Natural killer cell treated with Interleukin-12 subunit alpha and Interleukin-12 subunit beta and Interleukin-15 and Interleukin-18, amount 100 ng/mL, for 72 hours (primary cell): ENCODE results near the gene KISS1. TPM values are rescaled to one million over a fixed set of nuclear protein-coding genes. Genes with fewer than 3 reads are reported as not detected.
"Not testable (repeated sequence)": the region's sequence is repeated elsewhere in the genome, so short reads cannot be mapped to it uniquely, and the experiment has no call there.

Experiments used
- ATAC-seq, 2 donors: fragments of 150-1000 bp; cut with Tn5 transposase in 1 of 2; sonication (Bioruptor Pico), chemical (Tn5 transposase) in 1 of 2; 2 replicates each; pipeline ENCODE4 v1.10.0; 2021
- DNase-seq: peaks from one replicate; pipeline ENCODE4 v3.0.0; 2022; ENCODE audit warnings: low spot score
- H3K27ac Mint-ChIP-seq, 2 donors: 1 replicate in 1 of 2; 2 replicates in 1 of 2; pipeline ENCODE4 v1.8.0; 2022; ENCODE audit warnings: mixed read lengths in 2 of 2, mild to moderate bottlenecking in 1 of 2, moderate library complexity in 1 of 2
- H3K27me3 Mint-ChIP-seq, 2 donors: 1 replicate in 1 of 2; 2 replicates in 1 of 2; pipeline ENCODE4 v1.8.0; 2022; ENCODE audit warnings: mixed read lengths in 2 of 2
- H3K36me3 Mint-ChIP-seq: one replicate; pipeline ENCODE4 v1.8.0; 2022; ENCODE audit warnings: mixed read lengths
- H3K4me1 Mint-ChIP-seq, 2 donors: 1 replicate in 1 of 2; 2 replicates in 1 of 2; pipeline ENCODE4 v1.8.0; 2022; ENCODE audit warnings: low read depth in 2 of 2, mixed read lengths in 2 of 2, mild to moderate bottlenecking in 1 of 2
- H3K4me3 Mint-ChIP-seq: one replicate; pipeline ENCODE4 v1.8.0; 2022; ENCODE audit warnings: mixed read lengths
- H3K9me3 Mint-ChIP-seq: 2 replicates; pipeline ENCODE4 v1.8.0; 2022; ENCODE audit warnings: mixed read lengths
- total RNA-seq, 2 donors: library from RNA; stranded (reverse); gene quantifications; one replicate each; pipeline ENCODE4 v1.2.3, GENCODE V29; 2022

The KISS1 gene
- total RNA-seq = not detected

- H3K9me3 Mint-ChIP-seq = no peaks in the 10 kb centered on the region
- DNase-seq = no peak
- H3K4me1 Mint-ChIP-seq = peaks cover 6% of the 10 kb centered on the region in 2 donors
- no peak within 1 kb of the TSS for H3K27ac Mint-ChIP-seq
- no peaks in the 10 kb centered on the region for H3K36me3 Mint-ChIP-seq
- H3K4me3 Mint-ChIP-seq = no peak within 1 kb of the TSS
- peaks cover 11 to 14% of the 10 kb centered on the region in 2 donors for H3K27me3 Mint-ChIP-seq
- ATAC-seq = no peak
Measured at GRCh38 chr1:204196068-204196795, at the start of gene KISS1. KISS1 (minus strand) TSS chr1:204196491; CDS start chr1:204192876, 3,615 bp downstream.

DNA sequence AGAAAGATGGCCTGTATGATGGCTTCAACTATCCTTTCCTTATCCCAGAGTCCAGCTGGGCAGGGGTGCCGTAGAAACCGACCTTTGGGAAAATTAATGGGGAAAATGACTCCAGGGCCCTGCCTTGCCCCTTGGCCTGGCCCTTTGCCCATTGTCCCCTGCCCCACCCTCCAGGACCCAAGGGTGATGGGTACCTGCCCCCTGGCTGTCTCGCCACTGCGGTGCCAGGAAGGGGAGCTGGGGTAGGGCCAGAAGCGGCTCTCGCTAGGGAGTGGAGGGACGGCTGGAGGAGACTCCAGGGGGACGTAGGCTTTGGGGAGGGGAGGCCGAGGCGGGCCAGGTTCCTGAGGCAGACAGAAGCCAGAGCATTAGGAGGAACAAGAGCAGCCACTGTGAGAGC, 46.6 kb upstream of the KISS1 start:
- no peaks in the 10 kb centered on the region for H3K9me3 Mint-ChIP-seq
- H3K27ac Mint-ChIP-seq = no peak overlapping the region
- no peaks in the 10 kb centered on the region for H3K36me3 Mint-ChIP-seq
- H3K4me3 Mint-ChIP-seq = no peak overlapping the region
- no peak for DNase-seq
- peaks cover 0 to 5% of the 10 kb centered on the region in 2 donors for H3K27me3 Mint-ChIP-seq
- peak in 1 of 2 donors; percentile 20 for ATAC-seq
- no peaks in the 10 kb centered on the region for H3K4me1 Mint-ChIP-seq

DNA sequence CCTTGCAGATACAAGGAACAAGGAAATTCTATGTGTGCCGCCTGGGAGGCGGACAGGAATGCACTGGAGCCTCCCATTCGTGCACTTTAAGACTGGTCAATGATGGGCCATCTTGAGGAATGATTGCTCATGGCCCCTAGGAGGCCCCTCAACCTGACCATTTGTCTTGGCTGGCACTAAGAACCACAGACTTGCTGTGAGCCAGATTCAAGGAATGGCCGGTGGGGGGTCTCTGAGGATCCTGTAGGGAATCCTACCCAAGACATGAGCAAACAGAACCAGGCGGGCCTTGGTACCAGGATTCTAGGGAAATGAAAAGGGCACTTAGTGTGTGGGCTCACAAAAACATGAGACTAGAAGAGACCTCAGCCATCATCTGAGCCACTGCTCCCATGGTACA, 45.6 kb upstream of the KISS1 start:
- ATAC-seq (no peak), DNase-seq (no peak)
- Mint-ChIP-seq H3K36me3 (no peaks in the 10 kb centered on the region), H3K27ac (no peak overlapping the region), H3K4me1 (no peaks in the 10 kb centered on the region), H3K27me3 (peaks cover 0 to 5% of the 10 kb centered on the region in 2 donors), H3K4me3 (no peak overlapping the region), H3K9me3 (no peaks in the 10 kb centered on the region)

DNA sequence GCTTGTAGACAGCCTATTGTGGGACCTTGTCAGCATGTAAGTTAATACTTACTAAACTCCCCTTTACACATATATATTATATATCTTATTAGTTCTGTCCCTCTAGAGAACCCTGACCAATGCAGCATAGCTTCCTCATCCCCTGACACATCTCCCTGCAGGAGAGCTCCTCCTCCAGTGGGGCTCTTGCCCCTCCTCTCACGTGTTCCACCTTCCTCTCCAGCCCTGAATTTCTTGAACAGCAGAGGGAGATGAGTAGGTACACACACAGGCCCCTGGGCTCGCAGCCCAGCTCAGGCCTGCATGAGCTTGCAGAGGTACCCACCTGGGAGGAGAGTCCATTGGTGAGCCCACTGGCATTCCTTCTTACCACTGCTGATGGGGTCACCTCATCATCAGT, 44.8 kb upstream of the KISS1 start:
- Mint-ChIP-seq H3K36me3 (no peaks in the 10 kb centered on the region), H3K9me3 (no peaks in the 10 kb centered on the region), H3K4me1 (no peaks in the 10 kb centered on the region), H3K27me3 (peaks cover 3 to 8% of the 10 kb centered on the region in 2 donors), H3K4me3 (no peak overlapping the region), H3K27ac (no peak overlapping the region)
- no peak for DNase-seq
- ATAC-seq = no peak

DNA sequence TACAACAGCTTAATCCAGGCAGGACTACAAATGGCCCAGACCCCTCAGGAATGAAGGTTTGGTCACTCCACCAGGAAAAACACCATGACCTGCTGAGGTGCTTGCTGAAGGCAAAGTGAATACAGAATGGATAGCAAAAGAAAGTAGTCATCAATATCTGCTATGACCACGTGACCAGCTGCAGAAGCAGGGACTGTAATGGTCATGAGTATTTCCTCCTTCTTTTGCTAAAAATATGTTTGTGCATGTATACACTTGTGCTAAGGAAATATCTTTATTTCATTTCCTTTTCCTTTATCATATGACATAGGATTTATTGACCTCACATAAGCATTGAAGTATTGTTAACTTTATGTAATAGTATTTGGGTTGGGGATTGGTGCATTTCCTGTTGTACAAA, 43.9 kb upstream of the KISS1 start:
- Mint-ChIP-seq H3K4me3 (no peak overlapping the region), H3K27ac (no peak overlapping the region), H3K27me3 (peaks cover 6 to 11% of the 10 kb centered on the region in 2 donors), H3K9me3 (no peaks in the 10 kb centered on the region), H3K36me3 (no peaks in the 10 kb centered on the region), H3K4me1 (no peaks in the 10 kb centered on the region)
- DNase-seq (no peak), ATAC-seq (no peak)

- not testable (repeated sequence) for ATAC-seq, DNase-seq, H3K4me3 Mint-ChIP-seq, H3K27ac Mint-ChIP-seq, H3K4me1 Mint-ChIP-seq, H3K9me3 Mint-ChIP-seq, H3K36me3 Mint-ChIP-seq
- H3K27me3 Mint-ChIP-seq = peaks cover 6 to 11% of the 10 kb centered on the region in 2 donors
Measured at GRCh38 chr1:204239401-204239800, 43.1 kb upstream of the KISS1 start.

GRCh38 chr1:204238520-204238919, 42.2 kb upstream of the KISS1 start:
- DNase-seq, H3K4me1 Mint-ChIP-seq, H3K36me3 Mint-ChIP-seq, H3K27ac Mint-ChIP-seq, ATAC-seq, H3K9me3 Mint-ChIP-seq, H3K4me3 Mint-ChIP-seq: not testable (repeated sequence)
- H3K27me3 Mint-ChIP-seq = peaks cover 6 to 11% of the 10 kb centered on the region in 2 donors

GRCh38 chr1:204237515-204237914, 41.2 kb upstream of the KISS1 start:
- H3K4me1 Mint-ChIP-seq, H3K9me3 Mint-ChIP-seq, DNase-seq, H3K27ac Mint-ChIP-seq, H3K4me3 Mint-ChIP-seq, H3K36me3 Mint-ChIP-seq, ATAC-seq: not testable (repeated sequence)
- H3K27me3 Mint-ChIP-seq = peaks cover 6 to 11% of the 10 kb centered on the region in 2 donors

DNA sequence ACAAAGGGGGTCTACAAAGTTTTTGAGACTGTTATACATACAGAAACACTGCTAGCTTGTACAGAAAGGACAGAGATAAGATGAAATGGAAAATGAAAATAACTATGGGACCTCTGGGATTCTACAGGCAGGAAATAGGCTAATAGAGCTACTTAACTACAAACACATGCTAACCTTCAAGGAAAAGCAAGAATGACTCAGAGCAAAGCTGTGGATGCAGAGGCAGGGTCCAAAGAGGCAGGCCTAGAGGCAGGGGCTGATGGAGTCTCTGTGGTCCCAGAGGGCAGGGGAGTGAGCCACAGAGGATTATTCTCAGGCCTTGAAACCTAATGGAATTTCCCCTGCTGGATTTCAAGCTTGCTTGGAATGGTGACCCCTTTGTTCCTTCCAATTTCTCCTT, 36.2 kb upstream of the KISS1 start:
- no peak for ATAC-seq
- H3K27me3 Mint-ChIP-seq = peaks cover 6% of the 10 kb centered on the region in 2 donors

GRCh38 chr1:204230211-204230610, 33.9 kb upstream of the KISS1 start:
- H3K27me3 Mint-ChIP-seq = no peaks in the 10 kb centered on the region
- ATAC-seq (no peak), DNase-seq (no peak)
- H3K9me3 Mint-ChIP-seq = no peaks in the 10 kb centered on the region
- H3K36me3 Mint-ChIP-seq = no peaks in the 10 kb centered on the region
- H3K4me1 Mint-ChIP-seq = no peaks in the 10 kb centered on the region
- no peak overlapping the region for H3K4me3 Mint-ChIP-seq
- H3K27ac Mint-ChIP-seq = no peak overlapping the region

More for the DNA sequence above, 36.2 kb upstream of the KISS1 start:
- Mint-ChIP-seq H3K27ac (no peak overlapping the region), H3K4me3 (no peak overlapping the region), H3K36me3 (no peaks in the 10 kb centered on the region), H3K9me3 (no peaks in the 10 kb centered on the region), H3K4me1 (no peaks in the 10 kb centered on the region)
- DNase-seq = no peak

DNA sequence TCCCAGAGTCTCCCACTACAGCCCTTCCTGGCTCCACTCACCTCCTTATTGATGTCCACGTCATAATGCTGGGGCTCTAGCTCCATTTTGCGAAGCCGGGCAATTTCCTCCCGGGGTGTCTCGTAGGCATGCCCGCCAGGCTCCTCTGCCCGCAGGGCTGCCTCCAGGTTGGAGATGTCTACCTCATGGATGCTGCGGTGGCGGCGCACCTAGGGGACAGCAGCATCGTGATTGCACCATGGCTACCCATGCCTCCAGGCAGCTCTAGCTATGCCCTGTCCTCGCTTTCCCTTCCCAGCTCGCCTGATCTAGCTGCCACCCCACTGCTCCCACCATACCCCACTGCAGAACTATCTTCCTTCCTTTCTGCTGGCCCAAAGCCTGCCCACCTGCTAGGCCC, 32.6 kb upstream of the KISS1 start:
- Mint-ChIP-seq H3K36me3 (no peaks in the 10 kb centered on the region), H3K27me3 (no peaks in the 10 kb centered on the region), H3K4me3 (no peak overlapping the region), H3K4me1 (no peaks in the 10 kb centered on the region), H3K27ac (no peak overlapping the region), H3K9me3 (no peaks in the 10 kb centered on the region)
- no peak for DNase-seq
- ATAC-seq = no peak

- ATAC-seq (peak in 1 of 2 donors; percentile 11), DNase-seq (no peak)
- no peaks in the 10 kb centered on the region for H3K9me3 Mint-ChIP-seq
- H3K4me1 Mint-ChIP-seq = no peaks in the 10 kb centered on the region
- no peak overlapping the region for H3K27ac Mint-ChIP-seq
- no peak overlapping the region for H3K4me3 Mint-ChIP-seq
- H3K36me3 Mint-ChIP-seq = no peaks in the 10 kb centered on the region
- no peaks in the 10 kb centered on the region for H3K27me3 Mint-ChIP-seq
Measured at GRCh38 chr1:204227996-204228785, 31.9 kb upstream of the KISS1 start.

- no peaks in the 10 kb centered on the region for H3K36me3 Mint-ChIP-seq
- no peak overlapping the region for H3K4me3 Mint-ChIP-seq
- H3K27me3 Mint-ChIP-seq = no peaks in the 10 kb centered on the region
- H3K27ac Mint-ChIP-seq = no peak overlapping the region
- H3K4me1 Mint-ChIP-seq = no peaks in the 10 kb centered on the region
- H3K9me3 Mint-ChIP-seq = no peaks in the 10 kb centered on the region
- DNase-seq = no peak
- ATAC-seq = no peak
Measured at GRCh38 chr1:204227351-204227750, 31.1 kb upstream of the KISS1 start.
